K562 (cell line): ENCODE results near the gene C1orf50. TPM values are rescaled to one million over a fixed set of nuclear protein-coding genes. Genes with fewer than 3 reads are reported as not detected.

Experiments used
- ATF1 ChIP-seq, 2 experiments: fragments of 450-650 bp in 1 of 2; IDR thresholded peaks; 2 replicates each; pipeline ENCODE4 v1.6.1; 2016; ENCODE audit warnings: missing compliant biosample characterization in 1 of 2, missing genetic modification characterization in 1 of 2
- CREB1 ChIP-seq, 2 experiments: sonication (generic) in 1 of 2; formaldehyde crosslinking in 1 of 2; IDR thresholded peaks; 2 replicates each; pipeline versions ENCODE4 v1.6.1 to v1.8.0; 2012 to 2022; ENCODE audit warnings: inconsistent platforms in 1 of 2, mild to moderate bottlenecking in 1 of 2, missing genetic modification reagents in 1 of 2, moderate library complexity in 1 of 2
- CXXC5 ChIP-seq: fragments of 250-450 bp; sonication (Bioruptor Pico); IDR thresholded peaks from 2 replicates; pipeline ENCODE4 v1.8.0; 2022; ENCODE audit warnings: inconsistent platforms, mild to moderate bottlenecking, moderate library complexity
- E2F4 ChIP-seq: sonication (generic); formaldehyde crosslinking; IDR thresholded peaks from 2 replicates; pipeline ENCODE4 v1.8.0; 2022; ENCODE audit warnings: mild to moderate bottlenecking, low read depth, missing genetic modification reagents
- ELF1 ChIP-seq: fragments of 200-800 bp; sonication (Bioruptor generic); IDR thresholded peaks from 2 replicates; pipeline ENCODE4 v1.6.1; 2016; ENCODE audit warnings: missing genetic modification characterization, missing compliant biosample characterization
- ETV6 ChIP-seq, 3 experiments: fragments of 150-350 bp in 1 of 3; sonication (generic) in 1 of 3; formaldehyde crosslinking in 1 of 3; IDR thresholded peaks; 2 replicates each; pipeline versions ENCODE4 v1.6.1 to v1.8.0; 2014 to 2022; ENCODE audit warnings: borderline replicate concordance in 2 of 3, low read depth in 2 of 3, antibody characterized with exemption in 1 of 3, low read length in 1 of 3, mild to moderate bottlenecking in 1 of 3, missing genetic modification reagents in 1 of 3
- HES1 ChIP-seq: fragments of 450-650 bp; IDR thresholded peaks from 2 replicates; pipeline ENCODE4 v1.6.1; 2016; ENCODE audit warnings: low read depth, mild to moderate bottlenecking, moderate library complexity
- IRF9 ChIP-seq: fragments of 450-650 bp; IDR thresholded peaks from 2 replicates; pipeline ENCODE4 v1.6.1; 2016; ENCODE audit warnings: missing biosample characterization, missing genetic modification characterization
- NR1H2 ChIP-seq: sonication (generic); formaldehyde crosslinking; IDR thresholded peaks from 2 replicates; pipeline ENCODE4 v1.4.0; 2020; ENCODE audit warnings: mild to moderate bottlenecking, missing genetic modification reagents
- POLR2H ChIP-seq: IDR thresholded peaks from 2 replicates; pipeline ENCODE4 v1.6.1; 2016; ENCODE audit warnings: missing genetic modification characterization, low read depth, mild to moderate bottlenecking, control low read depth, missing compliant biosample characterization, moderate library complexity
- SMARCA4 ChIP-seq: fragments of 450-650 bp; IDR thresholded peaks from 2 replicates; pipeline ENCODE4 v1.6.1; 2016
- SMARCB1 ChIP-seq: IDR thresholded peaks from 2 replicates; pipeline ENCODE4 v1.6.1; 2011; ENCODE audit warnings: improper control_type of control experiment, low read depth; ENCODE audit not compliant: insufficient read length
- TRIM28 ChIP-seq: fragments of 450-650 bp; IDR thresholded peaks from 2 replicates; pipeline ENCODE4 v1.6.1; 2017
- ZC3H8 ChIP-seq: fragments of 450-650 bp; IDR thresholded peaks from 2 replicates; pipeline ENCODE4 v1.6.1; 2017
- ZNF644 ChIP-seq: fragments of 200-800 bp; sonication (Bioruptor generic); IDR thresholded peaks from 2 replicates; pipeline ENCODE4 v1.6.1; 2016; ENCODE audit warnings: low read depth, missing genetic modification characterization, missing compliant biosample characterization
- polyA plus RNA-seq, 8 experiments: library from polyadenylated mRNA; depleted of rRNA in 4 of 8; stranded (reverse) in 5 of 8; unstranded in 3 of 8; fragments of >200 nt; fragmentation: Nextera tagmentation in 2 of 8; fragmentation: Illumina TruSeq in 1 of 8; extraction: Ambion mirVana in 2 of 8; extraction: Trizol in 1 of 8; gene quantifications; 2 replicates each; pipeline versions ENCODE4 v1.2.1 to v1.2.3, GENCODE V29; 2011 to 2014; ENCODE audit warnings: inconsistent platforms in 1 of 8, missing spikeins in 1 of 8
- total RNA-seq, 7 experiments: library from RNA; depleted of rRNA in 6 of 7; stranded (reverse); fragments of >200 nt in 6 of 7; fragmentation: Illumina TruSeq in 2 of 7; extraction: Trizol in 2 of 7; gene quantifications; 2 replicates each; pipeline versions ENCODE4 v1.2.1 to v1.2.3, GENCODE V29; 2011 to 2021; ENCODE audit warnings: low replicate concordance in 1 of 7
- TF ChIP-seq, protein P1 (sequence below): fragments of 450-650 bp; IDR thresholded peaks from 2 replicates; pipeline ENCODE4 v1.6.1; 2017; ENCODE audit warnings: antibody characterized with exemption, mild to moderate bottlenecking

C1orf50 gene
- total and polyA plus RNA-seq, 9 of the 15 experiments (the other 6 are each of a cell fraction or from before 2014, with no cell fraction given): 0.55 to 13.9 (median 5.2) TPM

DNA sequence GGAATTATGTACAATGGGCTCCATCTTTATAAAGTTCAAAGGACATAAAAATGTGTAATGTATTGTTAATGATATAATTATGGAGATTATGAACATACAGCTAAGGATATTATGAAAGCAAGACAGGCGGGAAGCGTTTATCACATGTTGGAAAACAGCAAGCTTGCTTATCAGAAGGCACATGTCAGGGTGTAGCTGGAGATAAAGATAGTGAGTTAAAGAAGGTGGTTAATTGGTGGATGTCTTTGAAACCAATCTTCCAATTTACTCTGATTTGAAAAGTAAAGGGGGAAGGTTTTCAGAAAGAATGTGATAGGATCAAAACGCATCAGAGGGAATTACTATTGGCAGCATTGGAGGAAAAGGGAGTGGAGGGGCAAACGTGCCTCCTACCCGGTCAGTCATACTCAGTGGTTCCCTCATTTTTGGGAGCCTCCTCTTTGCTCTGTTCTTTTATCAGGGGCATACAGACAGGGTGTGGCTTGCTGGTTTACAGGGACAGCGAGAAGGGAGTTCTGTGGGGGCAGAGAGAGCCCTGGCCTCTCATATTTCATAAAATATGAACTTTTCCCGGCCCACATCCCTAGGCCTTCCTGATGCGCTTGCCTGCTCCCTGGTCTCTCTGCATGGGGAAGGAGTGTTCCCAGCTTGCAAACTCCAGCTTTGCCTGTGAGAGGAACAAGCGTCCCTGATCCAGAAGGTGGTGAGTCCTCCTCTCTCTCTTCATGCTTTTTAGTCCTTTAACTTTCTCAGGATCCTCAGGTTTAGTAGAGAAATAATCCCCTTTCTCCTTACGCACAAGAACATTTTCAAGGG is 58.2 kb downstream of the C1orf50 start (continued):
- TF ChIP-seq ZNF644 (tag) (peak; percentile 91; the same call in 1 of the 2 replicates), POLR2H (tag) (no peak), E2F4 (CRISPR knock-in tag) (peak; percentile 69; the same call in 1 of the 2 replicates), SMARCB1 (peak; percentile 90), IRF9 (tag) (peak; percentile 62), ETV6 (IDR thresholded peaks at IDR 0.05; ENCODE audit: borderline replicate concordance in 1 of 2, low read depth in 2 of 2, low read length in 1 of 2) (peak; percentile 10 to 45; a peak in 2 of 4 replicates), ETV6 (CRISPR knock-in tag; IDR thresholded peaks at IDR 0.05; ENCODE audit: borderline replicate concordance) (no peak), ATF1 (CRISPR knock-in tag; IDR thresholded peaks at IDR 0.05) (no peak), ATF1 (tag; IDR thresholded peaks at IDR 0.05) (peak; percentile 82), ZC3H8 (0 out of 2 replicates have a peak, but pooled peaks have one; percentile 47), ELF1 (peak; percentile 50; the same call in 1 of the 2 replicates), CREB1 (IDR thresholded peaks at IDR 0.05) (peak; percentile 54), CREB1 (CRISPR knock-in tag; IDR thresholded peaks at IDR 0.05) (0 out of 2 replicates have a peak, but pooled peaks have one; percentile 26), CXXC5 (CRISPR knock-in tag) (peak; percentile 81), HES1 (peak; percentile 90), SMARCA4 (peak; percentile 100), TRIM28 (0 out of 2 replicates have a peak, but pooled peaks have one; percentile 80), NR1H2 (CRISPR knock-in tag) (no peak)
- TF ChIP-seq, protein P1, sequence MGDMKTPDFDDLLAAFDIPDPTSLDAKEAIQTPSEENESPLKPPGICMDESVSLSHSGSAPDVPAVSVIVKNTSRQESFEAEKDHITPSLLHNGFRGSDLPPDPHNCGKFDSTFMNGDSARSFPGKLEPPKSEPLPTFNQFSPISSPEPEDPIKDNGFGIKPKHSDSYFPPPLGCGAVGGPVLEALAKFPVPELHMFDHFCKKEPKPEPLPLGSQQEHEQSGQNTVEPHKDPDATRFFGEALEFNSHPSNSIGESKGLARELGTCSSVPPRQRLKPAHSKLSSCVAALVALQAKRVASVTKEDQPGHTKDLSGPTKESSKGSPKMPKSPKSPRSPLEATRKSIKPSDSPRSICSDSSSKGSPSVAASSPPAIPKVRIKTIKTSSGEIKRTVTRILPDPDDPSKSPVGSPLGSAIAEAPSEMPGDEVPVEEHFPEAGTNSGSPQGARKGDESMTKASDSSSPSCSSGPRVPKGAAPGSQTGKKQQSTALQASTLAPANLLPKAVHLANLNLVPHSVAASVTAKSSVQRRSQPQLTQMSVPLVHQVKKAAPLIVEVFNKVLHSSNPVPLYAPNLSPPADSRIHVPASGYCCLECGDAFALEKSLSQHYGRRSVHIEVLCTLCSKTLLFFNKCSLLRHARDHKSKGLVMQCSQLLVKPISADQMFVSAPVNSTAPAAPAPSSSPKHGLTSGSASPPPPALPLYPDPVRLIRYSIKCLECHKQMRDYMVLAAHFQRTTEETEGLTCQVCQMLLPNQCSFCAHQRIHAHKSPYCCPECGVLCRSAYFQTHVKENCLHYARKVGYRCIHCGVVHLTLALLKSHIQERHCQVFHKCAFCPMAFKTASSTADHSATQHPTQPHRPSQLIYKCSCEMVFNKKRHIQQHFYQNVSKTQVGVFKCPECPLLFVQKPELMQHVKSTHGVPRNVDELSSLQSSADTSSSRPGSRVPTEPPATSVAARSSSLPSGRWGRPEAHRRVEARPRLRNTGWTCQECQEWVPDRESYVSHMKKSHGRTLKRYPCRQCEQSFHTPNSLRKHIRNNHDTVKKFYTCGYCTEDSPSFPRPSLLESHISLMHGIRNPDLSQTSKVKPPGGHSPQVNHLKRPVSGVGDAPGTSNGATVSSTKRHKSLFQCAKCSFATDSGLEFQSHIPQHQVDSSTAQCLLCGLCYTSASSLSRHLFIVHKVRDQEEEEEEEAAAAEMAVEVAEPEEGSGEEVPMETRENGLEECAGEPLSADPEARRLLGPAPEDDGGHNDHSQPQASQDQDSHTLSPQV: peak; percentile 89; the same call in 1 of the 2 replicates
